NOMO-1 treated with dmso at 0.1 percent for 144 hours (cell line): ENCODE measurements around the gene ABAT.

Experiments used
- DNase-seq: peaks from one replicate; lab custom pipeline; 2025; ENCODE audit not compliant: unreplicated experiment; lab: John Stamatoyannopoulos, UW

The ABAT gene

DNA sequence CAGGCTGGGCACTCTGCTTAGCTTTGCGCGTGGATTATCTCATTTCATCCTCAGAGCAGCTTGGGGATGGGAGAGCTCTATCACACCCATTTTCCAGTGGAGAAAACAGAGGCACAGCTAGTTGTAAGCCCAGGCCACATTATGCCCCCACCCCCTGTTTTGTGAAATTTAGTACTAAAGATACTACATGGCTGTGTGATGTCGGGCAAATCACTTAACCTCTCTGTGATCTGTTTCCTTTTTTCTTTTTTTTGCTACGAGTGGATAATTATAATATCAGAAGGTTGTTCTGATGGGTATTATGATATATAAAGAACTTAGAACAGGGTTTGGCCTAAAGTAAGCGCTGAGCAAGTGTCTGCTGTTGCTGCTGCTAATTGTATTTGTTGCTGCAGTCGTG lies 41.6 kb downstream of the ABAT start:
- no peak for DNase-seq

DNA sequence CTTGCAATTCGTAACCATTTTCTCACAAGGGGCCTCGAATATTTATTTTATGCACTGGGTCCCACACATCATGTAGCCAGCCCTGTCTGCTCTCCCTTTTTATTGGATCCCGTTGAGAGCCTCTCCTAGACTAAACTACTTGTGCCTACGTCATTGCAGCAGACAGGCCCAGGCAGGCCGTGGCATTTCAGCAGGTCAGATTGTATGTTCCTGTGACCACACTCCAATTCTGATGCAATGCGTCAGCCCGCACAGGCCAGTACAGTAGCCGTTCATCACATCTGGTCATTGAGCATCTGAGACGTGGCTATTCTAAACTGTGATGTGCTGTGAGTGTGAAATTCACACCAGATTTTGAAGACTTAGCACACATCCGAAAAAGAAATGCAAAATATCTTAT lies 42.2 kb downstream of the ABAT start:
- no peak for DNase-seq

DNA sequence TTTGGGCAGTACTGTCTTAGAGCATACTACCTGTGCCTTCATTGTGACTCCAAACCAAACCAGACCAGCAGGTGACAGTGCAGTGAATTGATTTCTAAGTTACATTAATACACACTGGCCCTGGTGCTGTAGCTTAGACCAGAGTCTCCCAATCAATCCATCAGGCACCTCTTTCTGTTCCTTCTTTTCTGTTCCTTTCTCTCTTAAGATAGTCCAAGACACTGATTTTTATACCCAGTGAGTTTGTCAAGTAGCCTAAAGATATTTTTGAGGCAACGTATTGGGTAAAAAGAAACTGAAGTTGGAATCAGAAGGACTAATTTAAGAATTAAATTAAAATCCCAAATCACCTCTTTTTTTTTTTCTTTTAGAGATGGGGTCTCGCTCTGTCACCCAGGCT lies 43.1 kb downstream of the ABAT start:
- no peak for DNase-seq

- no peak for DNase-seq
Observed at GRCh38 chr16:8717892-8718415, 43.5 kb downstream of the ABAT start.

- no peak for DNase-seq
Observed at GRCh38 chr16:8718851-8719680, 44.6 kb downstream of the ABAT start.

GRCh38 chr16:8720080-8720966 lies 45.9 kb downstream of the ABAT start:
- no peak for DNase-seq

- DNase-seq, result no peak
Observed at GRCh38 chr16:8720967-8721308, 46.5 kb downstream of the ABAT start.

GRCh38 chr16:8721336-8722024 lies 47.1 kb downstream of the ABAT start:
- no peak for DNase-seq

GRCh38 chr16:8722025-8722348 lies 47.6 kb downstream of the ABAT start:
- DNase-seq, result no peak

GRCh38 chr16:8725513-8726178 lies 51.2 kb downstream of the ABAT start:
- no peak for DNase-seq

- DNase-seq, result no peak
Observed at GRCh38 chr16:8727131-8727806, 52.9 kb downstream of the ABAT start.

DNA sequence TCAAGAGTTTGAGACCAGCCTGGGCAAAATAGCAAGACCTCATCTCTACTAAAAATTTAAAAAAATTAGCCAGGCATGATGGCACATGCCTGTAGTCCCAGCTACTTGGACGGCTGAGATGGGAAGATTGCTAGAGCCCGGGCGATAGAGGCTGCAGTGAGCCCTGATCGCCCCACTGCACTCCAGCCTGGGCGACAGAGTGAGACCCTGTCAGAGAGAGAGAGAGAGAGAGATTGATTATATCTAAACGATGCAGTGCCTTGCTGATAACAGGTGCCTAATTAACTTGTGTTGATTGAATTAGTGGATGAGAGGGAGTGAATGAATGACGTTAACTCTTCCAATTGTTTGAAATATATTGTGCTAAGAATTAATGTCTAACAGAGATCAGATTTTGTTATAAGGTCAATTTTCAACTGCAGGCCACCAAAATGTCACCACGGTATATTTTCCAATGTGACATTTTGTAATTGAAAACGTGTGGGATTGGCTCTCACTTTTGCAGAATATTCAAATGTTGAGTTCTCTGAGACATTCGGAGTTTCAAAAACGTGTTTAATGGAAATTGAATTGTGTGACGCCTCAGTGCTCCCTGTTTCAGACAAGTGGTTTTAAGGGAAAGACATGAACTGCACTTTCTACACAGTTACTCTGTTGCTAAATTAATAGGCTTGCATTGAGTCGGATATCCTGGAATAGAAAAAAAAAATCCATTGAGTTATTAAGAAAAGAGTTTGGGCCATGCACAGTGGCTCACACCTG lies 53.6 kb downstream of the ABAT start:
- no peak for DNase-seq

DNA sequence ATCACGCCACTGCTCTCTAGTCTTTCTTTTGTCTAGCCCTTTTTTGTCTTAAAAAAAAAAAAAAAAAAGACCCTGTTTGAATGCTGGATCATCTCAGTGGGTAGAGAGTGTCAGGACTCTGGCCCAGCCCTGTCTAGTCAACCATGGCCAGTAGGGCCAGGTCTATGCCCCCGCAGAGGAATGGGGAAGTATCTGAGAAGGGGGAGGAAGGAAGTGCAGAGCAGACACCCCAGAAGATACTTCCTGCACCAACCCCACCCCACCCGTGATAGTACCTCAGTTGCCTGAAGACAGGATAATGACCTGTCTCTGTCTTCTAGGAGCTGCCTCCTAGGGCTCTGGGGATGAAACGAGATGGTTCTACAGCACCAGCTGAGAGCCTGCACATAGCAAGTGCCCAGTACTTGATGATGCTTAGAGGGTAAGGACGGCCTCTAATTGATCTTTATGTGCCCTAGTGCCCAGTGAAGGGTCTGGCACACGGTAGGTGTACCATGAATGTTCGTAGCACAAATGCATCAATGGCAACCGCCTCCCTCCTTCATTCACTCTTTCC lies 55.4 kb downstream of the ABAT start:
- peak; percentile 55 for DNase-seq

DNA sequence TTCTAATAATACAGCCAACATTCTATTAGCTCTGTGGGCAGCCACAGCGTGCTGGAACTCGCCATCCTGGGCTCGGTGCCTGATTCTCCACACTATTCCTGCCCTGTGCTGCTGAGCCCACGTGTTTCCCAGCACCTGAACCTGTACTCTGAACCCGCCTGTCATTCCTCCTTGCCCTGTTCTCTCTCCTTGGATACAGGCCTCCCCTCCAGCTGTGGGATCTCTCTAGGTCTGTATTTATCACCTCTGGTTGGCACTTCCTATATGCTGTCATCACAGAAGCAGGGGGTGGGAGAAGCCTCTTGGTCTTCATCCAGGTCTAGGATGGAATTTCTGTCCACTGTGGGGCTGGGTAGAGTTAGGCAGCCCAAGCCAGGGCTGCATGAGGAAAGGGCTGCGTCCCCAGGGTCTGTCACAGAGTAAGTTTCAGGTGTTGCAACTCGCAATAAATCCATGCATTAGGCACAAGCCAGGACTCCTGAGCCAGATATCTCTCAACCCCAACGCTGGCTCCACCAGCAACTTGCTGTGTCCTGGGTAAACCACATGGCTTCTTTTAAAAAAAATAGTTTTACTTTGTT lies 56.0 kb downstream of the ABAT start:
- DNase-seq, result no peak

GRCh38 chr16:8733849-8734540 lies 59.6 kb downstream of the ABAT start:
- no peak for DNase-seq

- no peak for DNase-seq
Observed at GRCh38 chr16:8735574-8735973, 61.2 kb downstream of the ABAT start.

DNA sequence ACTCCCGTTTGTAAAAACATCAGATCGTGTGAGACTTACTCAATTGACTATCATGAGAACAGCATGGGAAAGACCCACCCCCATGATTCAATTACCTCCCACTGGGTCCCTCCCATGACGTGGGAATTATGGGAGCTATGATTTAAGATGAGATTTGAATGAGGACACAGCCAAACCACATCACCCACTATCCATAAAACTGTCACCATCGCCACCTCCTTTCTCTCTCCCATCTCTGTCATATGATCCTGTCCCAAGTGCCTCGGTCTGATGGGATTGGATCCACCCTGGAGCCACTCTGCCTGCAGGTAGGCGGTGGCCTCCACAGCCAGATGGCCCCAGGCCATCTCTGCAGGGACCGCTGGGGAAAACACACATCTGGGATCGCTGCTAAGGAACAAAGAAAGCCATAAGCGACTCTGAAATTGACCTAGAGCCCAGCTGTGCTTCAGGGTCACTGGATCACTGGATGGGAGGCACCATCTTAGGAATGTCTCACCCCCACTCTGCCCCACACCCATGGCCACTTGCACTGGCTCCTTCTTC lies 61.8 kb downstream of the ABAT start:
- DNase-seq, result no peak

DNA sequence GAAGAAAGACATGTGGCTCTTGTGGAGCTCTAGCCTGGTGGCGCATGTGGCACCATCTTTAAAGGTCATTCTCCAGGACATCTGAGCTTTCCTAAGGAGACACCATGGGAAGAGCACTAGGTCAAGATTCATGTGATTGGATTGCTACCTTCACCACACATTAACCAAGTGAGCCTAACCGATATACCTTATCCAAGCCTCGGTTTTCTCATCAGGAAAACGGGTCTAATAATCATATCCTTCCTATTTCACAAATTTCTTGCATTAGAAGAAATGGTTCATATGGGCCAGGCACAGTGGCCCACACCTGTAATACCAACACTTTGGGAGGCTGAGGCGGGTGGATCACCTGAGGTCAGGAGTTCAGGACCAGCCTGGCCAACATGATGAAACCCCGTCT lies 64.7 kb downstream of the ABAT start:
- no peak for DNase-seq
